Limb (tissue), 2 donors: ENCODE results near the gene NLE1.
A peak's percentile ranks its signal among the peaks of the same experiment; 100 is the strongest.

Experiments
- DNase-seq, 2 donors: peaks; one replicate each; pipeline ENCODE4 v3.0.0-alpha.2; 2016; ENCODE audit errors: extremely low spot score in 2 of 2

Gene NLE1

DNA sequence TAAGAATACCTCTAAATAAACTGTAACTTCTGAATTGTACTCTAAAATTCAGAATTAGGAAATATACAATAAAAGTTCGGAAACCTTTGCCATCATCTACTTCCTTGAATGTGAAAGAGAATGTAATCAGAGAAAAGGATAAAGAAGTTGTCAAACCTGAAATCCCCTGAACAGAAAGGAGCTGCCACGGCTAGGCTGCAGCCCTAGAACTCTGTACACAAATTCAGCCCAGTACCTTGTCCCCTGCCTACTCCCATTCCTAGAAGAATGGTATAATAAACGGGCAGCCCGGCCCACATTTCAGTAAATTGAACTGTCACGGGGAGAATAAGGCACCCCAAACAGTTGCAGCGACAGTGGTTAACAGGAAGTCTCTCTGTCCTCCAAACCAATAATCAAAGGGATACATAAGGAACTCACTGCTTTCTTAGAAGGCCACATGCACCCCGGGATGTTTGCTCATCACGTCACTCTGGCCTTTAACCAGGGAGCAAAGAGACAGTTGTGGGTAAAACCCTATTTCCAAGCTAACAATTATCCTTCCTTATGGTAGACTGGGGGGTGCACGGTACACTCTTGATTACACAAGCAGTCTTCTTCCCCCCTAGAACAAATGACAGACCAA lies 54.3 kb downstream of the NLE1 start:
- DNase-seq = peak in 1 of 2 donors; percentile 28

DNA sequence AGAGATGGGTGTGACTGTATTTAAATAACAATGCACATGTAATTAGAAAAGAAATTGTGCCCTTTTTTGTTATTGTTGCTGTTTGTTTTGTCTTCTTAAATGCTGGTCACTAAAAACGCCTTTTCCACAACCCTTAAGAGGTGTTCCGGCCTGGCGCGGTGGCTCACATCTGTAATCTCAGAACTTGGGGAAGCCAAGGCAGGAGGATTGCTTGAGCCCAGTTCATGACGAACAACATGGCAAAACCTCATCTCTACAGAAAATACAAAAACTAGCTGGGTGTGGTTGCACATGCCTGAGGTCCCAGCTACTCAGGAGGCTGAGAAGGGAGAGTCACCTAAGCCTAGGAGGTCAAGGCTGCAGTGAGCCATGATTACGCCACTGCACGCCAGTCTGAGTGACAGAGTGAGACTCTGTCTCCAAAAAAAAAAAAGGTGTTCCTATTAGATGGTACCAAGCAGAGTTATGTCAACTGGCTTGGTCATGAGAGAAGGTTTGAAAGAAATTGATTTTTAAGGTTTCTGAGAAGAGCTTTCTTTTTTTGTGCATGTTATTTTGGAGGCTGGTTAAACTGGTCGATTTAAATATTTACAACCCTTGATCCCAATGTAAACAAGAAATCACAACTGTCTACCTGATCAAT lies 55.1 kb downstream of the NLE1 start:
- DNase-seq = no peak

DNA sequence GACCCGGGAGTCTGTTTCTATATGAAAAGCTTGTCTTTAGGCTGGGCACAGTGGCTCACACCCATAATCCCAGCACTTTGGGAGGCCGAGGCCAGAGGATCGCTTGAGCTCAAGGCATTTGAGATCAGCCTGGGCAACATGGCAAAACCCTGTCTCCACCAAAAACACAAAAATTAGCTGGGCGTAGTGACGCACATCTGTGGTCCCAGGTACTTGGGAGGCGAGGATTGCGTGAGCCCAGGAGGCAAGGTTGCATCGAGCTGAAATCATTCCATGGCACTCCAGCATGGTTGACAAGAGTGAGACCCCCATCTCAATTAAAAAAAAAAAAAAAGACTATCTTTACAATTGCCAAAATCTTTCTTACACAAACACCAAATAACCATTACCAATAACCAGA lies 55.9 kb downstream of the NLE1 start:
- DNase-seq = no peak

DNA sequence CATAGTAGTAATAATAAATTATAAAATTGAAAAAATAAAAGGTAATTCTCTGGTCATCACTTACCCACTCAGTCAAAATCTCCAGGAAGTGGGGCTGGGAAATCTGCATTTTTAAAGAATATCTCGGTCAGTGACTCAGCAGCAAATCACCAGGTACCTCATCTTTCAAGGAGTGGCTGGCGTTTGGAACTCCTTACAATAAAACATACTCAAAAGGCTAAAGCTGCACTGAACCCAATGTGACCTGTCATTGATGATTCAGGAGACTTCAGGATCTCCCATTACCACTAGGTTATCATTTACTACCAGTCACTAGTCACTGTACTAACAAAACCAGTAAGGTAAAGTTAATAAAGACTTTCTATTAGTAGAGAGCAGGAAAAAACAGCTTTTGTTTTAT lies 57.1 kb downstream of the NLE1 start:
- no peak for DNase-seq

DNA sequence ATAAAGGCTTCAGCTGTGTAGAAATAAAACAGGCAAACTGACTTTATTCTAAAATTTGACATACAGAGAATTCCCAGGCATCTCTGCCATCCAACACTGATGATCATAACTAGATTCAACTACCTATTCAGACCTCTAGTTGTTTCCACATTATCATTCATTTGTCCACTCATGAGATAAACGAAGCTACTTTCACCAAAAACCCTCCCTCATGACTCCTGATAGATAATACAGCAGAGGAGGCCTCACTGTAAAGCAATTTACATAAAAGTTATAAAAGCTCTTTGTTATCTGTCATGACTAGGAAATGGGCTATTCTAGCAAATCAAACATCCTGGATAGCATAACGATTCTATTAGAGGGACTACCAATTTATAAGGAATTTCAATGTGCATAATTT lies 59.0 kb downstream of the NLE1 start:
- no peak for DNase-seq

DNA sequence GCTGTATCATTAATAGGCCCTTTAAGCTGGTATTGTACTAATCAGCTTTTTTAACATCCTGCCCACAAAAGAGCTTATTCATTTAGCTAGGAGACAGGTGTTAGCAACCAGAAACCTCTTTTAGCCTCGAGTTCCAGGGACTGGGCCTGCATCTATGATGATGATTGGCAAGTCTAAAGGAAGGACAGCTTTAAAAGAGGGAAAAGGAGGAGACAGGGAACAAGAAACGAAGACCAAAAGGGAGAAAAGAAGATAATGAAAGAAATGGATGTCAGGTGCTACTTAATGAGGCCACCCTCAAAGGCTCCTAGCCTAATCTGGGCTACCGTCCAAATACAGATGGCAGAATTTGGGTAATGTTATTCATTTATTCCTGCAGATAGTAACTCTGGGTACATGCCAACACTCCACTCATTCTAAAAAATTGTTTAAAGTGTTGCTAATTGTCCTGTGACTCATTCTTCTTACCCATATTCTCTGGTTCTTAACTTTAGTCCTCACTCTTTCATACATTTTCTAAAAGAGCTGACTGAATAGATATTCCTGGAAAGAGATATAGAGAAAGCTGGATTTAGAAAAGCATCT lies 59.9 kb downstream of the NLE1 start:
- no peak for DNase-seq

DNA sequence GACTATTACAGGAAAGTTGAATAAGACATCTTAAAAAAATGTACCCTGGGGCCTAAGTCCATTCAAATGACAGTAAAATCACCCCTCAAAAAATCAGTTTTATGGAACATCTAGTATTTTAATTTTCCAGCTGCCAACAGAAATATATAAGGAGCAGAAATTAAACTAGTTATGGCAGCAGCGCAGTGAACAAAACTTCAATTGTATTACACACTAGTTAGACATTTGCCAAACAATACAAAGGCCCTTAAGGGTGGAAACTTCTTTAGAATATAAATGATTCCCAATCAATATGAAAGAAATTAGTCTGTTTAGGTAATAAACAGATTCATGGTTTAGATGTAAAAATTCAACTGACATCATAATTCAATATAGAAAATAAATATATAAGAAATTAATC lies 60.5 kb downstream of the NLE1 start:
- DNase-seq = no peak

DNA sequence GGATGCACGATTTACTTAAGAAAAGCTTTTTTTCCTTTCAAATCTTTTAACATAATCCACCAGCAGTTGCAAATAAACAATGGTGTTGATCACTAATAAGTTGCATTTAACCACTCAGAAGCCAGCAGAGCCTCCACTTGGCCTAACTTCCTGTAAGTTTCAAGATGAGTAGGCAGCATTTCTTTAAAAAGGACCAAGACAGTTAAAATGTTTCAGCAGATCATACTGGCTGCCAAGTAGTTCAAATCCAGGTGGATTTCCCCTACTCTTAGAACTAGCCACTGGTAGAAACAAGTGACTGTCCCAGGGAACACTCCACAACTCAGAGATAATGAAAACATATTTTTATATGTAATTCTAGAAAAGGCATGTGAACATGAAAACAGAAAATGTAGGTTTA lies 61.6 kb downstream of the NLE1 start:
- no peak for DNase-seq

DNA sequence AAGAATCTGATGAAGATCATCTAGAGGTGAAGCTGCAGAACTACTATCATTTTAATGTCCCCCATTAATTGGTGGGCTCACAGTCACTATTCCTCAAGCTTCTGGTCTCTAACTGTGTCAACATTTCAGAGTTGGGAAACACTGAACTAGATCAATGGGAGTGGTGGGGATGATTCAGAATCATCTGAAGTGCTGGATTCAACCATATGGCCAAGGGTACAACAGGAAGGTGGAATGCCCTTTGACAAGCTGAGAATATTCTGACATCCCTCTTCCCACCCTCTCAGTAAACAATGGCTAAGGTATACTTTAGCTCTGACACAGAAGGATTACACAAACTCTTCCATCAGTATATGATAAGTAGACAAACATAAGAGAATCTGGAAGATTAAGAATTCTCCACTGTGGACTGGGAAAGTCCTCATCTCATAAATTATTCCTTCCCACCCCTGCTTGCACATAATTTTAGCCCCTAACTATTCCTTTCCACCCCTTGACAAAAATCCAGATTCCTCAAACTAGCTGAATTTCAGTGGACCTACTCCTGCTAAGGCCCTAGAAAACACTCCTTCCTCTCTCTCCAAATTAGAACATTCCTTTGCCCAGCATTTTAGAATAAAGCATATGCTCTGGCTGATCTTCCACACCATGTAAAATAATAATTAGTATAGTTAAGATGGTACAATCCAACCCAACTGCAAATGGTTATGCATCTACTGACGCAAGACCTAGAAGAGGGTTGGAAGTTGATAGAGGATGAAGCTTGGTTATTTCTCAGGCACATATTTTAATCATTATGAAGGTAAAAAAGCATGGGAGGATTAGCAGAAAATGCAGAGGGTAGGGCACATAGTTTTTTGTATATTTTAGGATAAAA lies 62.3 kb downstream of the NLE1 start:
- no peak for DNase-seq
